Right lobe of liver (tissue), 4 donors: ENCODE measurements around the gene PTOV1.

ENCODE experiments used
- POLR2A ChIP-seq: fragments of 450-650 bp; IDR thresholded peaks from one replicate; pipeline ENCODE4 v1.6.1; 2017; ENCODE audit warnings: antibody characterized with exemption, mild to moderate bottlenecking
- TF ChIP-seq, protein P1 (sequence below), 4 donors: fragments of 200-600 bp in 3 of 4; fragments of 450-650 bp in 1 of 4; IDR thresholded peaks; one replicate each; pipeline versions ENCODE4 v1.5.1 to v1.8.0; 2016 to 2022; ENCODE audit warnings: antibody characterized with exemption in 4 of 4, mild to moderate bottlenecking in 2 of 4
- donor health status: DM: no; HTN: no; CAD: no.
- donor health status: DM: no; HTN: no; CAD: no.
- donor health status: DM: no; HTN: yes; CAD: no.

DNA sequence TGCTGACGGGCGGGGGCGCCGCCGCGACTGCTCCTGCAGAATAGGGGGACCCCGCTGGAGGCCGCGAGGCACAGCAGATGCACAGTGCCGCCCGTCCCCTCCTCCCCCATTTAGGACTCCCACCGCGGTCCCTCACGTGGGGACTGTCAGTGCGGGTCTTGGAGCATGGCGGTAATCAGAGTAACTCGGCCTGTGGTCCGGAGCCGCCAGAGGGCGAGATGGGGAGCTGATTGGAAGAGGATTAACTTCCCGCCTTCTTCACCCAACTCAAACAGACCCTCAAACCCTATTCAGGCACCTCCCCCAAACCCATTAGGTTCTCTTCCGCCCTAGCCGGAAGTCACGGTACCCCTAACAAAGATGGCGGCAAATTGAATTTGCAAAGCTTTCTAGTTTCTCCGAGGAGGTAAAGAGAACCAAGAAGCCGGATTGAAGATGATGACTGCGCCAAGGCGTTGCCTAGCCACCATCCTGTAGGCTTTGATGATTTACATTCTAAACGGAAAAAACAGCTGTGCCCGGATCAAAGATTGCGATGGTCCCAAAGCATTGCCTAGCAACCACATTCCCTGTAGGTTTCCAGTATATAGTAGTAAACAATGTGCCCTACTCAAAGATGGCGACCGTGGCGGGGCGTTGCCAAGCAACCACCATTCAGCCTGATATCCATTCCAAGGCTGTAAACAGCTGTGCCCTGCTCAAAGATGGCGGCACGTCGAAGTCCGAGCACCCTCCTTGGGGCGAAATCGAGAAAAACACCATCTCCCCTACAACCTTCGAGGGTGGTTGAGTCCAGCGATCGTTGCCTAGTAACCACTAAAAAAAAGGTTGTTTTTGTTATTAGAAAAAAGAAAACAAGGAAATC is 37.7 kb upstream of the PTOV1 start, which contains the start of gene FUZ:
- TF ChIP-seq, protein P1, sequence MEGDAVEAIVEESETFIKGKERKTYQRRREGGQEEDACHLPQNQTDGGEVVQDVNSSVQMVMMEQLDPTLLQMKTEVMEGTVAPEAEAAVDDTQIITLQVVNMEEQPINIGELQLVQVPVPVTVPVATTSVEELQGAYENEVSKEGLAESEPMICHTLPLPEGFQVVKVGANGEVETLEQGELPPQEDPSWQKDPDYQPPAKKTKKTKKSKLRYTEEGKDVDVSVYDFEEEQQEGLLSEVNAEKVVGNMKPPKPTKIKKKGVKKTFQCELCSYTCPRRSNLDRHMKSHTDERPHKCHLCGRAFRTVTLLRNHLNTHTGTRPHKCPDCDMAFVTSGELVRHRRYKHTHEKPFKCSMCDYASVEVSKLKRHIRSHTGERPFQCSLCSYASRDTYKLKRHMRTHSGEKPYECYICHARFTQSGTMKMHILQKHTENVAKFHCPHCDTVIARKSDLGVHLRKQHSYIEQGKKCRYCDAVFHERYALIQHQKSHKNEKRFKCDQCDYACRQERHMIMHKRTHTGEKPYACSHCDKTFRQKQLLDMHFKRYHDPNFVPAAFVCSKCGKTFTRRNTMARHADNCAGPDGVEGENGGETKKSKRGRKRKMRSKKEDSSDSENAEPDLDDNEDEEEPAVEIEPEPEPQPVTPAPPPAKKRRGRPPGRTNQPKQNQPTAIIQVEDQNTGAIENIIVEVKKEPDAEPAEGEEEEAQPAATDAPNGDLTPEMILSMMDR (IDR thresholded peaks at IDR 0.05): peak in 3 of 4 donors; percentile 16 to 23 (median 18)
- no peak for TF ChIP-seq POLR2A
